ENCODE data around the gene PEX14.
A peak's percentile ranks its signal among the peaks of the same experiment; 100 is the strongest.

Gene PEX14

DNA sequence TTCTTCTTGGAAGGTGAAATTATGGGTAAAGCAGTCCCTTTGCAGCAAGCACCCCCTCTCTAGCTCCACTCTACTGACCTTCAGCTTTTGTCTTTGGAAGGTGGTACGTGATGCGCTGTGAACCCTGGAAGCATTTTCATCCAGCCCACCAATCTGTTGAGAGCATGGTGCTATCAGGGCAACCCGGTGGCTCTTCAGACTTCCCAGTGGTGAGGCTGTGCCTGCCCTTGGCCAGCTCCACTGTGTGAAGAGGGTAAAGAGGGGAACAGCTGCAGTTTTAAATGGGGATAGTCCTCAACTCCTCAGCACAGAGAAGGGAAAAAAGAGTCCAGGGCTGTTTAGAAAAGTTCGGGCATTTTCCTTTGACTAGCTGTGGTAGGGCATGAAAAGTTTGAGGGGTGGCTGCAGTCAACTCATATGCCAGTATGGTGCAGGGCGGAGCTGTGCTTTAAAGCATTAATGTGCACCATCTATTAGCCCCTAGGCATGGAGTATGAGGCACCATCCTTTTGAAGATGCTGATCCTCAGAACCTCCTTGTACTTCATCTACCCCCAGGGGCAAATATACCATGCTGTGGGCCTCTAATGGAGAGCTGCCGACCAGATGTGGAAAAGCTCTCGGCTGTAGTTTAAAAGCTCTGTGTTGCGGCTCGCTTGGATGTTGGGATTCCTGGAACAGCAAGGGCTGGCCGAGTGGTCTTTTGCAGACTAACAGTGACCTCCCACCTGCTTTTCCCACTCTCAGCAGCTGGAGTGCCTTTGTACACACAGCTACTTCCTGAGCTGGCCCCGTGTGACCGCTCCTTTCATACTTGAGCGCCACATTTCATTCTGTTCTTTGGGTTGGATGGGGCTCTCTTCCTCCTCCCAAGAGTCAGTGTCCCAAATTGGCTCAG is 123.0 kb downstream of the PEX14 start:
- DNase-seq, result no peak

DNA sequence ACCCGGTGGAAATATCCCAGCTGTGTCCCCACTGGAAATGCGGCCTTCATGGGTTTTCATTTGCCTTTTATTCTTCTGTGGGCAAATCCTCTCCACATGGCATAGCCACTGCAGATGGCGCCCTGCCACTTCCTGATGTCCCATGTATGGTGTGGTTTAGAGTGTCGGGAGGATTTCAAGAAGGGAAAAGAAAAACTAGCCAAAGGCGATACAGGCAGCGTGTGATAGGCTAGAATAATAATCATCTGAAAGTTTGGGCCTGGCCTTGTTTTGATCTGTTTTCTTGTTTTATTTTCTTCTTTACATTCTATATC is 123.6 kb downstream of the PEX14 start:
- no peak for DNase-seq

DNA sequence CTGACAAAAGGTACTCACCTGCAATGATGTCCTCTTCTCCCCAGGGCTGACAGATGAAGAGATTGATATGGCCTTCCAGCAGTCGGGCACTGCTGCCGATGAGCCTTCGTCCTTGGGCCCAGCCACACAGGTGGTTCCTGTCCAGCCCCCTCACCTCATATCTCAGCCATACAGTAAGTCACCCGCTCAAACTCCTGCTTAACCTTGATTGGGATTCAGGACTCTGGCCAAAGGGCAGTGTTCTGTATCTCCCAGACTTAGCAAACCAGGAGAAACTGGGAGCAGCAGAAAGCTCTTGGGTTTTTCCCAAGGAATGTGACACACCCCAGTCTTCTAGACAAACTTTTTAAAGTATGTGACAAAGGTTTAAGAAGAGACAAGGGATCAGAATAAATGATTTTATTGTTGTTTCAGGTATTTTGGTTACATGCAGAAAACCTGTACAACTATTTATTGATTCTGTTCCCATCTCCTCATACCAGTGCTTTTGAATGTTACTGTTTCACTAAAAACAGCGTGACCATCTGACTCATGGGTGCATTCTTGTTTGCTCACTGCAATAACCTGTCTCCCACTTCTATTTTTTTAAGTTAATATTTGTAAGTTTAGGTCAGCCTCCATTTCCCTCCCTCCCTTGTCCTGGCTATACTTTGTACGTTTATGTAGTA is 124.6 kb downstream of the PEX14 start:
- no peak for DNase-seq

DNA sequence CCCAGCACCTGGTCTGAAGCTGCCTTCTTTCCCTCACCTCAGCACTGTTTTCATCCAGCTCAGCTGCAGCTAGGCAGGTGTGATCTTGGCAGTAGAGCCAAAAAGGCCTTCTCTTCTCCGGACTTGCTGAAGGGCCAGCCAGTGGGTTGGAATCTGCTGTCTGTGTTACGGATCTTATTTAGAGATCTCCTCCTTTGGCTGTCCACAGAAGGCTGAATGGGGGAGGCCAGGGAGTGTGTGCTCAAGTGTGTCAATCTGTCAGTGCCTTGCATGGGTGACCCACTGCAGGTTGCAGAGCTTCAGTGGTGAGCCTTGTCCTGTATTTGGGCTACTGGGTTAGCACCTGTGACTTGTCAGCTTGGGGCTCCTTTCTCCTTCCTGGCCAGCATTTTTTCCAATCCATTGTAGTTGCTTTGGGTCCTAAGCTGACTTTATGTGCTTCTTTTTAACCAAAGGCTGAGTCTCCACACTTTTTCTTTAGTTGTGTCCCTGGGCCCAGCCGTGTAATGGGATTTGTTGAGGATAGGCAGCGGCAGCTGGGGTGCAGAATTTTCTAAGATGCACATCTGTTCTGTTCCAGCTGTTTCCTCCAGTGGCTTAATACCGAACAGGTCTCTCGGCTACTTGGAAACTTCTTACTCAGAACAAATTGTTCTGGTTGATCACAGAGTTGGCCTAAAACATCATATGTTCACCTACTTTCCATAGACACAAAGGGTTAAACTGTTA is 126.8 kb downstream of the PEX14 start:
- DNase-seq, result no peak

DNA sequence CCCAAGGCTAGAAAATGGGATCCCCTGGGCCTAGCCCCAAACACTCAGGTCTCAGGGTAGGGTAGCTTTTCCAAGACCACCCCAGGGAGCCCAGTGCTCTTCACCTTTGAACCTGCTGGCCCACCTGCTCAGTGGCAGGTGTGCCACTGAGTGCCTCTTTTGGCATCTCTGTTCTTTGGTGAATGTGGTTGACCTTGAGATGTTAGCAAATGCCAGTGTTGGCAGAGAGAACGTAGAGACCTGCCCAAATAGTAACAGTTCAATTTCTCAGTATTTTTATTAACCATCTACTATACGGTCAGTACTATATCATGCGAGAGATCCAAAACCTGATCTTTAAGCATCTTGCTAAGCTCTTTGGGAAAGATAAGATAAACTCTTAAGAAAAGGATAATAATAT is 128.2 kb downstream of the PEX14 start:
- no peak for DNase-seq

DNA sequence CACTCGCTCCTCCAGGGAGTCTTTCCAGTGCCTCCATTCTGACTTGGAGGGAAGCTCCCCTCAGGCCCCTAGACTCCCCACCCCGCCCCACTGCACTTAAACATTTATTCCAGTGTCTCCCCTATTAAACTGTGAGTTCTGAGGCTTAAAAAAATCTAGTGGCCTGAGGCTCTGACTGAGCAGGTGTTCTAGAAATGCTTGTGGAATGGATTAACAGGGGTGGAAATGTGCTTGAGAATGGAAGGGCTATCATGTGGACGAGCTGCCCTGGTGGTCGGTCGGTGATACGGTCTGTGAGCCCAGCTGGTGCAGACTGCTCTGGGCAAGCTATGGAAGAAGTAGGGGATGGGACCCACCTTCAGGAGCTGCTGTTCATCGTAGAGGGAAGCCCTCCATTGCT is 130.2 kb downstream of the PEX14 start:
- DNase-seq, result no peak

DNA sequence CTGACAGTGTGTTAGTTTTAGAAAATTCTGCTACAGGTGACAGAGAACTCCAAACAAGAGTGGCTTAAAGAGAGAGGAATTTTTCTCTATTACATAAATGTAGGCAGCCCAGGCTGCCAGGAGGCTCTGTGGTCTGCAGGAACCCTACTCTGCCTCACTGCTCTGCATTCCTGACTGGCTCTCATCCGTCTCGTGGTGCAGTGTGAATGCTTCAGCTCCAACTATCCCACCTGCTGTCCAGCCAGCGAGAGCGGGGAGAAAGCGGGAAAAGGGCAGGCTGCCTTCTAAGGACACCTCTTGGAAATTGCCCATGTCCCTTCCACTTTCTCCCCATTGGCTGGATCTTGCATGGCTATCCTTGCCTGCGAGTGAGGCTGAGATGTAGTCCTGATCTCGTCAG is 131.3 kb downstream of the PEX14 start:
- DNase-seq, result no peak

DNA sequence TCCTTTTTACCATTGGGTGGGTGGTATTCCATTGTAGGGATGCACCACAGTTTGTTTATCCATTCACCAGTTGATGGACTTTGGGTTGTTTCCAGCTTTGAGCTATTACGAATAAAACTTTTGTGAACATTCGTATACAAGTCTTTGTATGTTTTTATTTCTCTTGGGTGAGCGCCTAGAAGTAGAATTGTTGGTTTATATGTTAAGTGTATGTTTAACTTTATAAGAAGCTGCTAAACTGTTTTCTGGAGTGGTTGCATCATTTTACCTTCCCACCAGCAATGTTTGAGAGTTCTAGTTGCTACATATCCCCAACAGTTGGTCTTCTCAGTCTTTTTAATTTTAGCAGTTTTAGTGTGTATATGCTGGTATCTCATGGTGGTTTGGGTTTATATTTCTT is 132.5 kb downstream of the PEX14 start:
- DNase-seq, result no peak

DNA sequence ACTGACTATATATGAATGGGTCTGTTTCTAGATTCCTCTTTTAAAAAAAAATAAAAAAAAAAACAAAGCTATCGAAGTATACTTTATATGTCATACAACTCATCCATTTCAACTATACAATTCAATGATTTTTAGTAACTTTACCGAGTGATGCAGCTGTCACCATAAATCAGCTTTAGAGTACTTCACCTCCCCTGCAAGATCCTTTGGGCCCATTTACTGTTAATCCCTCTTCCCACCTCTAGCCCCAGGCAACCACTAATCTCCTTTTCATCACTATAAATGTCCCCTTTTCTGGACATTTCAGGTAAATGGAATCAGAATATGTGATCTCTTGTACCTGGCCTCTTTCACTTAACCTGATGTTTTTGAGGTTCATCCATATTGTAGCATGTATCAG is 133.9 kb downstream of the PEX14 start:
- no peak for DNase-seq

DNA sequence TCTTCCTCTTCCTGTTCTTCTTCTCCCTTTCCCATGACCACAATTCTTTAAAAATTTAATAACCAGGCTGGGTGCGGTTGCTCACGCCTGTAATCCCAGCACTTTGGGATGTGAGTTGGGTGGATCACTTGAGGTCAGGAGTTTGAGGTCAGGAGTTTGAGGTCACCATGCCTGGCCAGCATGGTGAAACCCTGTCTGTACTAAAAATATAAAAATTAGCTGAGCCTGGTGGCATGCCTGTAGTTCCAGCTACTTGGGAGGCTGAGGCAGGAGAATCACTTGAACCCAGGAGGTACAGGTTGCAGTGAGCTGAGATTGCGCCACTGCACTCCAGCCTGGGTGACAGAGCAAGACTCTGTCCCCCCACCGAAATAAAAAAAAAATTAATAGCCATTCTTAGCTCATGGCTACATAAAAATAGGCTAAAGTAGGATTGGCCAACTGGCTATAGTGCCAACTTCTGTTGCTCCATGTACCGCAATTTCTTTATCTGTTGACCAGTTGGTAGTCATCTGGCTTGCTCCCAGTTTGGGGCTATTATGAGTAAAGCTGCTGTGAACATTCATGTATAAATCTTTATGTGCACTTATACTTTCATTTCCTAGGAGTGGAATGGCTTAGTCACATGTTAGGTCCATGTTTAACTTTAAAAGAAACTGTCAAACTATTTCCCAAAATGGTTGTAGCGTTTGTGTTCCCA is 136.3 kb downstream of the PEX14 start:
- DNase-seq, result peak; percentile 39

DNA sequence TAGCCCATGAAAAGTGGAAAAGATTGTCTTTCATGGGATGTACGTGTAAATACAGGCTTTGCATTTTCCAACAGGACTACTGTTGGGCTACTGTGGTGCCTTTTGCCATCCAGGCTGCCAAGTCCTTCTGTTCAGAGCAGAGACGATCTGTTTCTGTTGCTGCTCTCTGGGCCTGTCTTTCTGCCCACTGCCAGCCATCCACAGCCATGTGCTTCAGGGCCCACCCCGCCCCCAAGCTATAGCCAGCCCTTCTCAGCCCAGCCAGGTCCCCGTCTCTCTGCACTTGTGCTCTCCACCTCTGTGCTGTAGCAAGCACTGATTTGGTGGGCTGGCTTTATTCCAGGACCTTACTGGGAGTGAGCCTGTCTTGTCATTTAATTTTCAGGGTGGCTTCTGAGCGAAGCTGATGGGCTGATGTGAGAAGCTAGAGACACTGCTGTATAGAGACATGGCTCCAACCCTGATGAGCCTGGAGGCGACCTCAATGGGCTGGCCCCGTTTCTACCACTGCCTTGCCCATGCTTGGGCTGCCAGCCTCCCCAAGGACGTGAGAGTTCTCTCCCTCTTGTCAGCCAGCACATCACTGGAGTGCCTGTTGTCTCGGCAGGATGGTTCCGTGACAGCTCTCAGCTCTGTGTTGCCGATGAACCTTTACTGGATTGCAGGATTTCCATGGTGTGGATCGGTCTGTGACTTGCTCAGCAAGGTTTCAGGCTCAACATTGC is 137.8 kb downstream of the PEX14 start:
- no peak for DNase-seq

DNA sequence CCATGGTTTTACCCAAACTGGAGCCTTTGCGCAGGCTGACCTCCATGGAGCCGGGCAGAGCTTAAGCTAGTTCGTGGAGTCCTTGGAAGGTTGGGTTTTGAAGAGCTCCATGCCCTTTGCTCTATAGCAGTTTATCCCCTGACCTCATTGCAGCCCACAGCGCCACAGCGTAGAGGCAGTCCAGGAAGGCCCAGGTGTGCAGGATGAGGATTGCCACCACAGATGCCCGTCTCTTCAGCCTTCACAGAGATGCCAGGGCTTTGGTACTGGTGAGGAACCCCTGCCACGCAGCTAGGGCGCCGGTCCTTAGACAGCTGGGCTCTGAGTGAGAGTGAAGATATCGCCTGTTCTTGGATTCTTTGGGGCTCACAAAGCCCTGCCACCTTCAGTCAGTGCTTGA is 138.6 kb downstream of the PEX14 start:
- DNase-seq, result no peak

DNA sequence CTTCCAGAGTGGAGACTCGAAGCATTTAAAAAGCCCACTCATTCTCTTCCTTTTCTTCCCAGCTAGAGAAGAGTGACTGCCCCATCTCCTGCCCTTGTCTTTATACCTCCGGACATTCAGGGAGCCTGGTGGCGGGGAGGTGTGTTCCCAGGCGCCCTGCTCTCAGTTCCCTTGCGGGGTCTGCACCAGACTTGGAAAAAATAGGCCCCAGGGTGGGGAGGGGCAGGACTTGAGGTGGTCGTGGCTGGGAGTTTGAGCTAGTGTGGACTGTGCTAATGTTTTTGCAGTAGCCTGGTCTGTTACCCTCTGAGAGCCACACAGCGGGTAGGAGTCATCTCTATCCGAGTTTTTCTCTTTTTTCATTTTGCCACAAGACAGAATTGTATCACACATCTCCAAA is 139.1 kb downstream of the PEX14 start:
- DNase-seq, result no peak

DNA sequence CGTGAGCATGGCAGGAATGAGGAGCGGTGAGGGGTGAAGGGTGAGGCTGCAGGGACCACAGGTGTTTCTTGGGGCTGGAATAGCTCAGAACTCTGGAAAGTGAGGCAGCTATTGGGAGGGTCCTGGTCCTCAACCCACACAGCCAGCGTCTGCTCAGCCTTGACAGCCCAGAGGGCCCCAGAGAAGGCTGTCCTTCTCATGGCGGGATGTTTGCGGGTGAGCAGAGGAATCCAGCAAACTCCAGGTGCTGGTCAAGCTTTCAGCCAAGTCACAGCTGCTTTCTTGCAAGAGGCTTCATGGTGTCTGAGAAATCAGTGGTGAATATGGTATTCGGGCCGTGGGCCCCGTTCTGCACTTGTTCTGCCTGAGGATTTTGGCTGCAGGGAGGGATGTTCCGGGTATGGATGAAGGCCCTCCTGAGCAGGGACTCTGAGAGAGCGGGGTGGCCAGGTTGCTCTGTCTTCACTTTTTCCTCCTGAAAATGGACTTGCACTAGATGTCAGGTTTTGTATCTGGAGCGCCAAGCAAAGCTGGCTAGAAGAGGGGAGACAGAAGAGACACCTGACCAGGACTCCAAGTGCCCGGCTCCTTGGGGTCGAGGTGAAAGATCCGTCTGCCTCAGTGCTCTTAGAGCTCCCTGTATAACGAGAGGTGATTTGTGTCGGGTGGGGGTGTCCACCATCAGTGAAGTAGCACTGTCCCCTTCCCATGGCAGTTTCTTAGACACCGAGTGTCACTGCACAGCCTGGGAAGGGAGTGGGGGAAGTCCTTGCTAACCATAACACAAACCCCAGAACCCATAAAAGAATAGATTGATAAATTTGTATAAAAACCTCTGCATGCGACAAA is 139.9 kb downstream of the PEX14 start:
- no peak for DNase-seq

DNA sequence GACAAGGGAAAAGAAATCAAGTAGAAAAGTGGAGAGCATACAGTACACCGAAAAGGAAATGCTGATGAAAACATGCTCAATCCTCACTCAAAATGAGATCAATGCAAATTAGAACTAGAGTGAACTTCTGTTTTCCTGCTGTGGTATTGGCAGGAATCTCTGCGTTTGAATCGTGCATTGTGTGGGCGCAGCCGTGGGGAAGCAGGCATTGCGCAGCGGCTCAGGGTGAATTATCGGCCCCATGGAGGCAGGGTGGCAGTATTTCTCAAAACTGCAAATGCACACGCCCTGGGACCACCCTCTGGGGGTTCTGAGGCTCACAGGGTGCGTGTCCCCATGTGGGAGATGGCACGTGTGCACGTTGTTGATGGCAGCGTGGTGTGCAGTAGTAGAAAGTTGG is 140.6 kb downstream of the PEX14 start:
- DNase-seq, result peak; percentile 72

DNA sequence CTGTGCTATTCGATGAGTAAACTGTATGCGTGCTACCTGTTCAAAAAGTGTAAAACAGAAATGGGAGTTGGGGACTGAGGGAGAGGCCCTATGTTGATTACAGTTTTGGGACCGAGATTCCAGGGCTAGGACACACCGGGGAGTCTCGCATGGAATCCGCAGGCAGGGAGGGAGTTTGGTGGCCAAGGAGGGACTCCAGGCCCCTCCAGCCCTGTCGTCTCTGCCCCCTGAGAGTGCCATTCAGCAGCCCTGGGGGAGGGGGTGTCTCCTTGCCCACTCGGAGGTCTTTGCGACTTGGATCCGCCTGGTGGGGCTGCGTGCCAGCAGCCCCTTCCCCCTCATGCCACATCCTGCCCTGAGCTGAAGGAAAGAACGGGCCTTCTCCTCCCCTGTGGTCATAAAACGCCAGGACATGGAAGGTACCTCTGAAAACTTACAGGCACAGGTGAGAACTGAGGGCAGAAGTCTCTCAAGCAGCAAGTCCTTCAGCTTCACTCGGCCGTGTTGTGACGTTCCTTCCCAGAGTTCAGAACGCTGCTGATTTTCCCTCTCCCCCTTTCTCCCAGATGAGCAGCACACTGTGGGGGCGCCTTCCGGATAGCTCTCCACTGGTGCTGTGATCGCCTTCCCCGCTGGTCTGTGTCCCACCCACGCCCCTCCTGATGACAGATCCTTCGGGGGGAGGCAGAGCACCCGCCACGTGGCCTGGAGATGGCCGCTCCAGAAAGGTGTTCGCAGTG is 141.4 kb downstream of the PEX14 start:
- no peak for DNase-seq

DNA sequence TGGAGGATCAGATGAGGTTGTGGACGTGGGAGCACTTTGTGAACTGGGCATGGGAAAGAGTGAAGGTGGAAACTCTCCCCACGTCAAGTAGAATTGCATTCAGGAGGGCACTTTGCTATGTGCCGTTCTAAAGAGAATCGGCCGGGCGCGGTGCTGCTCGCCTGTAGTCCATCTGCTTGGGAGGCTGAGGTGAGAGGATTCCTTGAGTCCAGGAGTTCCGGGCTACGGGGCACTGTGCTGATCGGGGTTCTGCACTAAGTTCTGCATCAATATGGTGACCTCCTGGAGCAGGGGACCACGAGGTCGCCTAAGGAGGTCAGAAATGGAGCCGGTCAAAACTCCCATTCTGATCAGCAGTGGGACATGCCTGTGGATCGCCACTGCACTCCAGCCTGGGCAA is 141.9 kb downstream of the PEX14 start:
- no peak for DNase-seq

DNA sequence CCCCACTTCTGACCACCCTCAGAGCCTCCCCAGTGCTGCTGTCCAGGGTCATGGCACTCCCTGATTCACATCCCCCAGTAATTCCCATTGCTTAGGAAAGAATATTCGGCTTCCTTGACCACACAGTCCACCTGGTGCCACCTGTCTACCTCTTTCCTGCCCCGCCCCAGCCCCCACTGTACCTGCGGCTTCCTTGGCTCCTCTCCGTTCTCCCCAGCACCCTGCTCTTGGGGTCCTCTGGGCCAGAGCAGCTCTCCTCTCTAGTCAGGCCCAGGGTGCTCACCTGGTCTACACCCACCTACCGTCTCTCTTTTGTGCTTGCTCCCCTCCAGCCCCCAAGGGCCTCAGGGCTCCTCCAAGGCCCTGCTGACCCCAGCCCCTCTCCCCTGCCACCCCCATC is 142.6 kb downstream of the PEX14 start:
- DNase-seq, result no peak

DNA sequence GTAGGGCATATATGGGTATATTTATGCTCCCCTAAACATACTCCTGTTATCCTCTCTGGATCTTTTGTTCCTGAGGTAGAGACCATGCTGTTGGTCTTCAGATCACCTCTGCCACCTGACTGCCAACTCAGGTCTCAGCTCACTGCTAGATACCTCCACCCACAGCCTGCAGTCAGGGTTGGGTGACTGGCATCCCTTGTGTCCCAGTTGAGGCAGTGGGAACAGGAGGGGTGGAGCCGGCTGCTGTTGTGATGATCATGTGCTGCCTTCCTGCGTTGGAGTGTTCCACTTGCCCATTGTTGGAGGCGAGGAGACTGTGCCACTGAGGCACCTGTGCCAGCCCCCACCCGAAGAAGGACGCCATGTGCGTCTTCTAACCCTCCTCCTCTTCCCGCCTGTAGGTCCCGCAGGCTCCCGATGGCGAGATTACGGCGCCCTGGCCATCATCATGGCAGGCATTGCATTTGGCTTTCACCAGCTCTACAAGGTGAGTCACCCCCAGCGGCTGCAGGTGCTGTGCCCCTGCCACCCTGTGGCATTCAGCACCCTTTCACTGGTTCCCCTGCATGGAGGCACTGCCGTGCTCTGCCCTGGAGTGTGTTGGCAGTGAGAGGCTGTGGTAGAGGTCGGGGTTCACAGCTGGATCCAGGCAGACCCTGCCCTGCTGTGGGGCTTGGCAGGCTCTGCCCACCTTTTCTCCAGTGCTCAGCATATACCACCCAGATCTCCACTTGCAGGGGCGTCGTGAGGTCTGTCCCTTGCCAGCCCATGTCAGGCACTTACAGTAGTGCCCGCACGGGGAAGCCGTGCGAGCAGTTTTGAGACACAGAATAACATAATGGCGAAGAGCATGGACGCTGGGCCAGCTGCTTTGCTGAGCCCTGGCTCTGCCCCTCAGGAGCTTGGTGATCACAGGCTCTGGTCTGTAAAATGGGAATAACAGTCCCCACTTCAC is 143.5 kb downstream of the PEX14 start:
- no peak for DNase-seq

DNA sequence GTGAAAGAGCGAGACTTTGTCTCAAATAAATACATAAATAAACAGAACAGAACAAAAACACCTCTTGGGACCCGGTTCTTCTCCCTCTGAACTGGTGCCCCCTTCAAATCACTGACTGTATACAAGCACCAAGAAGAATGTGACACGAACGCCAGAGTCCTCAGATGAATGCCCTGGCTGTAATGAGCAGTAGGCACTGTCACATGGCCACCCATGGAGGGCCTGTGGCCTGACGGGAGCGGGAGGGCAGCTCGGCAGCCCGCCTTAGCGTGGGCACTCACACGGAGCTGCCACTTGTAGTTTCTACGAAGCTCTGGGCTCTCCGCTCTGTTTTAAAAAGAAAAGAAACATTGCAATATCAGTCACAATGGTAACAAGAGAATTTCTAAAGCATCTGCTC is 146.0 kb downstream of the PEX14 start:
- DNase-seq, result no peak

All from inflammatory macrophage treated with lipopolysaccharide for 4 hours (primary cell).